Activated gamma-delta T cell (primary cell): ENCODE data around the gene SLFN14.
"Not testable (repeated sequence)": the region's sequence is repeated elsewhere in the genome, so short reads cannot be mapped to it uniquely, and the experiment has no call there.

ENCODE experiments used
- DNase-seq: peaks from one replicate; lab custom pipeline; 2025; lab: John Stamatoyannopoulos, UW

Gene SLFN14

DNA sequence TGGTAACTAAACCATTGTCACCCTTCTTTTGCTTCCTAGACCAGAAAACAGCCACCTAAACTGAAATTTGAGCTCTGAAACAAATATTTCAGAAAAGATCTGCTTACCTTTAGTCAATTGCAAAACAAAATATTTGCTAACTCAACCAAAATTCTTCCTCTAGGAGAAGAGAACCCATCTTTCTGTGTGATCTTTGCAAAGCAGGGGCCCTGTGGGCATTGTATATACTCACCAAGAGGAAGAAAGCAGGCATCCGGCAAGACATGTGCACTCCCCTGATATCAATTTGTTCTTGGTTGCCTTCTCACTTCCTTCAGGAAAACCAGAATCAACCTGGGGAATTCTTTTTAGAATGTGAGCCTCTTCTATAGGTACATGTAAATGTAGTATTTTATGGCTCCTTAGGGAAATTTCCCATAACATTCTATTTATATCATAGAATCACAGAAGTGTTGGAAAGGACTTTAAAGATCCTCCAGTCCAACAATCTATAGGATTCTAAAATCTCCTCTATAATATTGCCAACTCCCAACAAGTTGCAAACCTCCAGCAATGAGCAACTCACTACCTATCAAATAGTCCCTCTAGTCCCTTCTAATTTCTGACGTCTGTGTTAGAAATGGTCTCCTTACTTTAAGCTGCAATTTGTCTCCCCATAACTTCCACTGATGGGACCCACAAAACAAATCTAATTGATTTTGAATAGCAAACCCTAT is 966 bp downstream of the SLFN14 start:
- no peak for DNase-seq

GRCh38 chr17:35557353-35557752 is 3.3 kb downstream of the SLFN14 start:
- DNase-seq = no peak

GRCh38 chr17:35555691-35556090 is 4.9 kb downstream of the SLFN14 start:
- no peak for DNase-seq

DNA sequence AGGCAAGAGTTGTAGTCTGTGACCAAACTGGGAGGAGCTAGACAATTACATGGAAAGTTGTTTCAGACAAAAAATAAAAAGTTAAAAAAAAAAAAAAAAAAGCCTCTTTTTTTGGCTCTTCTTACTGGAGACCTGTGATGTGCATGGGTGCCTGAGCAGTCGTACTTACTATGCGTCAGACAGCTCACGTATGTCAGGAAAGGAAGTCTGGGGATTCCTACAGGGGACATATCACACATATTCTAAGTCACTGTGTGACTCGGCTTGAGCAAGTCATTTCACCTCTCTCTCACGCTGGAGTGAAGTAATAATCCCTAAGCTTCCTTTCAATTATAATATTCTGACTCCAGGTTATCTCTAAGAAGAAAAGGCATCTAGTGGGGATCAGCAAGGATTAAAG is 6.0 kb downstream of the SLFN14 start:
- DNase-seq = no peak

GRCh38 chr17:35553310-35553709 is 7.3 kb downstream of the SLFN14 start:
- no peak for DNase-seq

DNA sequence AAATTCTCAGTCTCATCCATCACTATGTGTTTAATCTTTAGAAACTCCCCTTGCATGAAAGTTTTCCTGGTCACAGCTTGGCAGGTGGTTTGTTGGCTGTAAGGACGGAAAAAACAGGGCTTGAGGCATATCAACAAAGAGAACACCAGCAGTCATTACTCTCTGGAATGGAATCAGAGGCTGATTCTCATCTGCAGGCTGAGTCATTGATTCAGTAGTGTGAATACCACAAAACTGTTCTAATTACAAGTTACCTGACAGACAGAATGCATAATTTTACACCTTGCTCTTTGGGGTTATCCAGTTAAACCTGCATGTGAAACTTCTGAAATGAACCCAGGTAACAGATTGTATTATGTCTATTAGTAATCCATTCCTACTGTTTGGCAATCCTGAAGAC is 11.6 kb downstream of the SLFN14 start:
- DNase-seq = no peak

DNA sequence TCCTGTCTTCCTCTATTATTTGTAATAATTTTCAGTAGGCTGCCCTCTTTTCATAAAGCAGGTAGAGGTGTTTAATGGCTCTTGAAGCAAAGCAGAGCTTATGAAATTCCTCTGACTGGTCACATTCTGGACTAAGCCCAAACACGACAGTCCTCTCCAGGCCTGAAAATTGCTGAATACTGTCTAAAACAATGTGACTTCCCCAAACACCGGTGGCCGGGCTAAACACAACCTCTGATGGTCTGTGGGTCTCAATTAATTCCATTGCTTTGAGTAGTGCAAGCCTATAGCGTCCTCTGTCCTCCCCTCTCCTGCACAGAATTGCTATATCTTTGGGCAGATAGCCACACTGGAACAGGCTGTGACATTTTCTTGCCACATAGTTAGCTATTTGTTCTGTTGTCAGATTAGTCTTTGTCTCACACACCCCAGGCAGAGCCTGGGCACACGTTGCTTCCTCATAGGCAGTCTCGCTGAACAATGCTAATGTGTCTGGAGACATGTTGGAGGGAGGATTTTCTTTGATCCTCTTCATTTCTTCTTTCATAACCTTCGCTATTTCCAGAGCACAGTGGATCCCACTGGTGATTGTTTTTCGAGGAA is 12.3 kb downstream of the SLFN14 start:
- no peak for DNase-seq

- DNase-seq = no peak
Observed at GRCh38 chr17:35546487-35546886, 14.1 kb downstream of the SLFN14 start.

- DNase-seq = no peak
Observed at GRCh38 chr17:35545150-35545549, 15.5 kb downstream of the SLFN14 start.

GRCh38 chr17:35543856-35544255 is 16.8 kb downstream of the SLFN14 start:
- DNase-seq = no peak

GRCh38 chr17:35542990-35543389 is 17.6 kb downstream of the SLFN14 start:
- DNase-seq = no peak

GRCh38 chr17:35541434-35541833 is 19.2 kb downstream of the SLFN14 start:
- no peak for DNase-seq

- DNase-seq = no peak
Observed at GRCh38 chr17:35540589-35541404, 19.8 kb downstream of the SLFN14 start.

DNA sequence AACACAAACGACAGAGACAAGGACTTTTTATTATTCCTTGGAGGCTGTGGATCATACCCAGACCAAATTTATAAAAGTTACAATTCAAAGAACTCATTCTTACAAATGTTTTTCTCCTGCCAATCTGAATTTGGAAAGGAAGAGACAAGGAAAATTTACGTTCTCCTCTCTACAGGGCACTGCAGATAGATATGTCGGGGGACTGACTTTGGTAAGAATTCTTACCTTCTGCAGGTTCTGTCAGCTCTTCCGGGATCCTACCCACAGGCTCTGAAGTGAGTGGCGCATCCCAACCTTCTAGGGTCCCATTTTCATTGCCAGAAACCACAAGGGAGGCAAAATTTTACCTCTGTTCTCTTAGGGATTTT is 21.0 kb downstream of the SLFN14 start:
- DNase-seq = no peak

GRCh38 chr17:35537601-35538141 is 22.9 kb downstream of the SLFN14 start, which contains the start of gene SLFN12L:
TSS of gene SLFN12L (minus strand) at chr17:35537678. CDS start at chr17:35522364, 15,314 bp downstream.
- DNase-seq = no peak

GRCh38 chr17:35536664-35537171 is 23.9 kb downstream of the SLFN14 start:
- DNase-seq = no peak

GRCh38 chr17:35535406-35535805 is 25.2 kb downstream of the SLFN14 start:
- DNase-seq = not testable (repeated sequence)

- no peak for DNase-seq
Observed at GRCh38 chr17:35534576-35535093, 26.0 kb downstream of the SLFN14 start.

- DNase-seq = no peak
Observed at GRCh38 chr17:35531160-35531559, 29.5 kb downstream of the SLFN14 start.

DNA sequence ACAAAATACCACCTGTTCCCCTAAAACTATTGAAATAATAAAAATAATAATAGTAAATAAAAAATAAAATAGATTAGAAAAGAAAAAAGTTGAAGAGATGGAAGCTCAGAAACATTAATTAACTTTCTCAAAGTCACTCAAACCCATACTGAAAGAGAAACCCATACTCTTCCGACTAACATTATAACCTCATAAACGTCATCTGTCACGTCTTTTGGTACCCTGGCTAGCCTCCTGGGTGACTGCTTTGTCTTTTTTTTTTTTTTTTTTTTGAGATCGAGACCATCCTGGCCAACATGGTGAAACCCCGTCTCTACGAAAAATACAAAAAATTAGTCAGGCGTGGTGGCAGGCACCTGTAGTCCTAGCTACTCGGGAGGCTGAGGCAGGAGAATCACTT is 30.8 kb downstream of the SLFN14 start:
- DNase-seq = no peak

DNA sequence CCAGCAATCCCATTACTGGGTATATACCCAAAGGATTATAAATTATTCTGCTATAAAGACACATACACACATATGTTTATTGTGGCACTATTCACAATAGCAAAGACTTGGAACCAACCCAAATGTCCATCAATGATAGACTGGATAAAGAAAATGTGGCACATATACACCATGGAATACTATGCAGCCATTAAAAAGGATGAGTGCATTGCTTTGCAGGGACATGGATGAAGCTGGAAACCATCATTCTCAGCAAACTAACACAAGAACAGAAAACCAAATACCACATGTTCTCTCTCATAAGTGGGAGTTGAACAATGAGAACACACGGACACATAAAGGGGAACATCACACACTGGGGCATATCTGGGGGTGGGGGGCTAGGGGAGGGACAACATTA is 31.3 kb downstream of the SLFN14 start:
- DNase-seq = not testable (repeated sequence)

- DNase-seq = no peak
Observed at GRCh38 chr17:35523296-35523695, 37.3 kb downstream of the SLFN14 start.
